Measurements from ENCODE around the gene ARHGEF10L. TPM values are rescaled to one million over a fixed set of nuclear protein-coding genes. Genes with fewer than 3 reads are reported as not detected.
A peak's percentile ranks its signal among the peaks of the same experiment; 100 is the strongest.

ARHGEF10L gene
- total RNA-seq, 1 donor from 2014 or later, result 25.7 TPM

DNA sequence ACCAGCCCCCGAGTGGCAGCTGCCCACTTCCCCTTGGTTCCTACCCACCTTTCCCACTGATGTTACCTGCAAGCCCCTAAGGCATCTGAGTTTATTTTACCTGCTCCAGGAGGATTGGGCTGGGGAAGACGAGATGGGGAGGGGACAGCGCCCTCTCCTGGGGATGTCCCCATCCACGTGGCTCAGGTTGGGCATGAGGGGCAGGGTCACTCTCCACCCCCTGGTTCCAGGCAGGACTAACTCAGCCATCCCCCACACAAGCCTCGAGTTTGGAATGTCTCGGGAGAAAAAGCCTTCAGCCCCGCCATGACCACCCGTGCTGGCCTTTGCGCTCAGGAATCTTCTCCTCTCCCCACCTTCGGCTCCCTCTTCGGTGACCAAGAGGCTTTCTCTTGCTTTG is 90.0 kb downstream of the ARHGEF10L start:
- FAIRE-seq, result no peak
- no peak for DNase-seq (ENCODE audit: low spot score in 2 of 2)

GRCh38 chr1:17630048-17630830 is 90.7 kb downstream of the ARHGEF10L start:
- DNase-seq (ENCODE audit: low spot score in 2 of 2), result peak in 1 of 2 donors; percentile 40
- FAIRE-seq, result no peak

DNA sequence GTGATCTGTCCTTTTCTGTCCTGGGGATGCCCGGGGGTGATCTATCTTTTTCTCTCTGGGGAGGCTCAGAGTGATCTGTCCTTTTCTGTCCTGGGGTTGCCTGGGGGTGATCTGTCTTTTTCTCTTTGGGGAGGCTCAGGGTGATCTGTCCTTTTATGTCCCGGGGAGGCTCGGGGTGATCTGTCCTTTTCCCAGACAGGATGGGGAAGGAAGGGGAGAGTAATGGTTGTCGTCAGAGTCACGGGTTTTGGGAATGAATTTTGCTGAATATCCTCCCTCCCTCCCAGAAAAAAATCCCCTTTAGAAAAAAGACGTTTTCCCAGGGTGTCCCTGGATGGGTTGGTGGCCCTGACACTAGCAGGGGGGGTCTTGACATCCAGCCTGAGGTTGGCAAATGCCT is 91.5 kb downstream of the ARHGEF10L start:
- FAIRE-seq (no peak), DNase-seq (ENCODE audit: low spot score in 2 of 2) (no peak)

DNA sequence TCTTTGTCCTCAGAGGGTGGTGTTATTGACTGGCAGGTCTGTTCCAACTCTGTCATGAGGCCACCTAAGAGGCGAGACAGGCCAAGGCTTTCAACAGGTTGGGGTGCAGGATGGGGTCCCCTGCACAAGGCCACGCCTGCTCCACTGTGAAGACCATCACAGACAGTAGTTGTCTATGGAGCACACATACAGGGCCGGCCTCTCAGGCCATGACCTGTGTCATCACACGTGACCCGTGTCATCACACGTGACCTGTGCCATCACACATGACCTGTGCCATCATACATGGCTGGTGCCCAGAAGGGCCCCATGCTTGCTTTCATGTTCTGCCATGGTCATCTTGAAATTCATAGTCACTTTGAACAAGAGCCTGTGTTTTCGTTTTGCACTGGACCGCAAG is 91.9 kb downstream of the ARHGEF10L start:
- FAIRE-seq (no peak), DNase-seq (ENCODE audit: low spot score in 2 of 2) (no peak)

DNA sequence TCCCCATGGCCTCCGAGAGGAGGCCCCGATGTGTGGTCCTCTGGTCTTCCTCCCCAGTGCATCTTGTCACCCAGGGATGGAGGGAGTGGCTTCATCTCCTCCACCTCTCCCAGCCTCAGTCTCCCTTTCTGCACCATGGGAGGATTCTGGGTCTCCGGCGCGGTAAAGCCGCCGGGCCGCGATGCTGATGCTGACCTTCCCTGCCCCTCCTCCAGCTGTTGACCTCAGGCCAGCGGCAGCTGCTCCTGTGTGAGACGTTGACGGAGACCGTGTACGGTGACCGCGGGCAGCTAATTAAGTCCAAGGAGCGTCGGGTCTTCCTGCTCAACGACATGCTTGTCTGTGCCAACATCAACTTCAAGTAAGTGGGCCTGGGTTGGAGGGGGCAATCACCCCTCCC is 92.6 kb downstream of the ARHGEF10L start:
- DNase-seq (ENCODE audit: low spot score in 2 of 2) (no peak), FAIRE-seq (no peak)

DNA sequence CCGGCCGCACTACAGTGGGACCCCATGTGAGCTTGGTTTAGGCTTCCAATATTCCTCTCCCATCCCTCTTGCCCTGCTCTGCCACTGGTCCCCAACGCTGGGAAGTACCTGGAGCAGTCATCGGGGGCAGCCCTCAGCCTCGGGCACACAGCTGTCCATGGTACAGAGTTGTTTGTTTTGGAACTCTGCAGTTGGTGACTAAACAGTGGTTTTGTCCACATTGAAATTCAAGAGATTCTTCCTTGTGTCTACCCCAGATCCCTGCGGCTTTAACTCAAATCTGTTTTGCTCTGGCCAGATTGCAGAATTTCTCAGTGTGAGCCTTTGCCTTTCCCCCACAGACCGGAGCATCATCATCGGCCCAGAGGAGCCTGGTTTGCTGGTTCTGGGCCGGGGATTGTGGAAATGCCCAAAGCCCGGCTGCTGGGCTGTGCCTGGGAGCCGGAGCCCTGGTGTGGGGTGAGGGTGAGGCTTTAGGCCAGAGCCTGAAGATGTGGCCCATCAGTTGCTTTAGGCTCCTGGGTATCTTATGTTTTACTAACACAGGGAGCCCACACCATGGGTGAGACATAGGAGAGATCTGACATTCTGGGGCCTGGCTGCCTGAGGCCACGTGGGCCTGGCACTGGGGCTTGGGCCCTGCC is 93.2 kb downstream of the ARHGEF10L start:
- DNase-seq (ENCODE audit: low spot score in 2 of 2) (no peak), FAIRE-seq (no peak)

- no peak for DNase-seq (ENCODE audit: low spot score in 2 of 2)
These were observed 94.2 kb downstream of the ARHGEF10L start for GRCh38 chr1:17633654-17634053.

DNA sequence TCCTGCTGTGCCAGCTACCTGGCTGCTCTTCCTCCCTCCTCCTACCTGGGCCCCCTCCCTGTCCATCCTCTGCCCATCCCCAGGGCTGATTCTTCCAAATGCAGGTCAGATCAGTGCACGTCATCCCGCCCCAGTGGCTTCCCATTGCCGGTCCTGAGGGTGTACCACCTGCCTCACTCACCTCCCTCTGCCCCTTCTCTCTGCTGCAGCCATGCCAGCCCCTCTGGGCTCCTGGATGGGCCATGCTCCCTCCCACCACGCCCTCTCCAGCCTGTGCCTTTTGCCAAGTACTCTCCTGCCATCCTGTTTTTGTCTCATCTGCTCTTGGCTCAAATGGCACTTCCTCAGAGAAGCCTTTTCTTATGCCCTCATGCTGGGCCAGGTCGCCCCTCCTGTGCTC is 95.8 kb downstream of the ARHGEF10L start:
- no peak for DNase-seq (ENCODE audit: low spot score in 2 of 2)

More at GRCh38 chr1:17633654-17634053, 94.2 kb downstream of the ARHGEF10L start:
- FAIRE-seq, result no peak

DNA sequence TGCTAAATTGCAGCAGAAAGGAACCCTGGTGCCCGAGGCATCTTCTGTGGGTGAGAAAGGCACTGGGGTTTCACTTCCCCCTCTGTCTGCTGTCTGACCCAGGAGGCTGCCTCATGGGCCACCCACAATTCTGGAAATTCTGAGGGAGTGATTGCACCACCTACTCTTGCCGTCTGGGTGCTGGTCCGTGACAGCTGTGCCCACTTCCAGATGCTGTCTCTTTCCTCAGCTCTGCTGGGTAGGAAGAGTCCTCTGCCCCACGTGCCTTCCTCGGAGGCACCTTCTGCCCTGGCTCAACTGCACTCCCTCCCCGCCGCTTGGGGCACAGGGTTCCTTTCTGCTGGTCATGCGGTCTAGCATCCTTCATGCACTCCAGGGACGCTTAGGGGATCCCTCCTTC is 96.3 kb downstream of the ARHGEF10L start:
- DNase-seq (ENCODE audit: low spot score in 2 of 2), result peak in 1 of 2 donors; percentile 59

More for the DNA sequence above, 95.8 kb downstream of the ARHGEF10L start:
- FAIRE-seq, result no peak

DNA sequence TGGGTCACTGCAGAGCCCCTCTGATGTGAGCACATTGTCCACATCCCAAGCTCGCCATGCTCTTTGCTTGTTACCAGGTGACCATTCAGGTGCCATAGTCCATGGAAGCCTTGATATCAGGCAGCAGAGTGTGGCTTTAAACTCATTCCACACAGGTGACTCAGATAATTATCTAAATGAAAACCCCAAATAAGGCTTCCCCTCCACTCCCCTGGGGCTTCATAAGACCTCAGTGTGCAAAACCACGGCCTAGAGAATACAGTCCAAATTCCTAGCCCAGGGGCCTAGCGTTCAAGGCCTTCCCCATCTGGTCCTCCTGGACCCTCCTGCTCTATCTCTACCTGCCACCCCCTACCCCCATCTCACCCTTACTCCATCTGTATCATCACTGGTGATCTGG is 97.1 kb downstream of the ARHGEF10L start:
- FAIRE-seq, result no peak
- no peak for DNase-seq (ENCODE audit: low spot score in 2 of 2)

More for the DNA sequence above, 96.3 kb downstream of the ARHGEF10L start:
- no peak for FAIRE-seq

DNA sequence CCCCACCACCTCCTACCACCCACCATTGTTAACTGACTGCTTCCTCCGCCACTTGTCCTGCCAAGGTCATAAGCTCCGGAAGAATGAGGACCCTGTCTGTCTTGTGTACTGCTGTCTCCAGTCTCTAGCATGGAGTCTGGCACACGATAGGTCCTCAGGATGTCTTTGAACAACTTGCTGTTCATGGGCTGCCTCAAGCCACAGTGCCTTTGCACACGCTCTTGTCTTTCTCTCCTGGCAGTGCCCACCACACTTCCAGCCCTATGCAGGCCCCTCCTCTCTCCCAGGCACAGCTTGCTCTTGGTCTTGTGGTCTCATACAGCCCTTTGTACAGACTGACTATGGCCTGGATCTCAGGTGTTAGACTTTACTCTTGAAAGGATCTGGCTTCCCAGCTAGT is 97.6 kb downstream of the ARHGEF10L start:
- no peak for DNase-seq (ENCODE audit: low spot score in 2 of 2)
- no peak for FAIRE-seq

DNA sequence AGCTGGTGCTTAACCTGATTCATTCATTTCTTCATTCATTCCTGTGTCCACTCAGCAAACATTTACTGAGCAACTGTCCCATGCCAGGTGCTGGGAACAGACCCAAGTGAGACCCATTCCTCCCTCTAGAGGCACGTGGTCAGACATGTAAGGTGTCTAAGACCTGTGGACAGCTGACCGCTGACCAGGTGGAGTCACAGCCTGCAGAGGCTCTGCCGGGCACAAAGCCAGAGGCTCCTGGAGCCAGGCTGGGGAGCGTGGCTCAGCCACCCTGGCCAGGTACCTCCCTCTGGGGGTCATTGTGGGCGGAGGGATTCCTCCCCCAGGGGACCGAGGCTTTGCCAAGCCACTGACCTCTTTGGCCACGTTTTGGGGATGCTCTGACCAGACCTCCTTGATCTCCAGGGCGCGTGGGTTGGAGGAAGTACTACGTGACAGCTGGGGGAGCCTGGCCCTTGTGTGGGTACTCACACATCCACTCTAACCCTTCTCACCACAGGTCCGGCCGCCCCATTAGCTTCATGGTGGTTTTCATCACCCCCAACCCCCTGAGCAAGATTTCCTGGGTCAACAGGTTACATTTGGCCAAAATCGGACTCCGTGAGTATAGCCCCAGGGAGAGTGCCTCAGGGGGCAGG is 100.3 kb downstream of the ARHGEF10L start:
- DNase-seq (ENCODE audit: low spot score in 2 of 2), result no peak
- no peak for FAIRE-seq

DNA sequence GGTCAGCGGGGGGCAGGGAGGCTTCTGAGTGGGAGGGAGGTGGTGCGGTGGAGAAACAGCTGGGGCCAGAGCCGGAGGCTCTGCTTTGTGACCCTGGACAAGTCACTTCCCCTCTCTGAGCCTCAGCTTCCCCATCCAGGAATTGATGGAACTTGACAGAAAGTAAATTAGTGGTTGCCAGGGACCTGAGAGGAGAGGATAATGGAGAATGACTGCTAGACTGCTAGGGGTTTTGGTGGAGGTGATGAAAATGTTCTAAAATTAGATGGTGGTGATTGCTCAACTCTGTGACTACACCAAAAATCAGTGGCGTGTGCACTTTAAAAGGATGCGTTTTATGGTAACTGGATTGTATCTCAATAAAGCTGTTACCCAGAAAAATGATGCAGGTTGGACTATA is 100.9 kb downstream of the ARHGEF10L start:
- FAIRE-seq, result no peak
- no peak for DNase-seq (ENCODE audit: low spot score in 2 of 2)

DNA sequence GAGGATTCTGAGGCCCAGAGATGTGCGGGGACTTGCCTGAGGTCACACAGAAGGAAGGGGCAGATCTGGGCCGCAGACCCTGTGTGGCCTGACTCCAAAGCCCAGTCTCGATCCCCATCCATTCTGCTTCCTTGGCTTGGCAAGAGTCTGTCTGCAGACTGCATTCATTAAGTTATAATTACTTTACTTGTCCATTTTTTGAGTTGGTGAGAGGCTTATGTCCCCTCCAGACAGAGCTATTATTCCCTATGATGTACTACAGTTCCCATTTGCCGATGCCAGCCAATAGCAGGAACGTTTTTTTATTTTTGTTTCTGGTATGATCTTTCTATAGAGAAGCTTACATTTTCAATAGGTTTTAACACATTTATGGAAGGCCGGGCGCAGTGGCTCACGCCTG is 101.5 kb downstream of the ARHGEF10L start:
- FAIRE-seq, result no peak

GRCh38 chr1:17642169-17642568 is 102.7 kb downstream of the ARHGEF10L start:
- FAIRE-seq (no peak), DNase-seq (ENCODE audit: low spot score in 2 of 2) (no peak)

More for the DNA sequence above, 101.5 kb downstream of the ARHGEF10L start:
- no peak for DNase-seq (ENCODE audit: low spot score in 2 of 2)

DNA sequence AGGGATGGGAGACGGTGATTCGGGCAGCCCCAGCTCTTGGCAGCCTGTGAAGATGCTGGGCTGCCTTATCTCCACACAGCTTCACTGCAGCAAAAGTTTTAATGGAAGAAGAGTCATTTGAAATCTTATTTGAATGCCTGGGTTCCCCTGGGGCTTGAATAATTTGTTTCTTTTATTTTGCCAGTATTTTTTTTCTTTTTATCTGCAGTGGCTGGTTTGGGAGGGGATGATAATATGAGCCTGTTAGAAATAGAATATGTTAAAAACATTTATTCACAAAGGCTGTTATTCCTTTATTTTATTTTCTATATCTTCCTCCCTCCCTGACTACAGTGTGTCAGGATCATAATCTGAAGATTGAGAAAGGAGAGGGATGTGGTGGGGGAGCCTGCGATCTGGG is 103.4 kb downstream of the ARHGEF10L start:
- FAIRE-seq, result no peak
- DNase-seq (ENCODE audit: low spot score in 2 of 2), result no peak

GRCh38 chr1:17643861-17644703 is 104.6 kb downstream of the ARHGEF10L start:
- no peak for FAIRE-seq
- DNase-seq (ENCODE audit: low spot score in 2 of 2), result no peak

DNA sequence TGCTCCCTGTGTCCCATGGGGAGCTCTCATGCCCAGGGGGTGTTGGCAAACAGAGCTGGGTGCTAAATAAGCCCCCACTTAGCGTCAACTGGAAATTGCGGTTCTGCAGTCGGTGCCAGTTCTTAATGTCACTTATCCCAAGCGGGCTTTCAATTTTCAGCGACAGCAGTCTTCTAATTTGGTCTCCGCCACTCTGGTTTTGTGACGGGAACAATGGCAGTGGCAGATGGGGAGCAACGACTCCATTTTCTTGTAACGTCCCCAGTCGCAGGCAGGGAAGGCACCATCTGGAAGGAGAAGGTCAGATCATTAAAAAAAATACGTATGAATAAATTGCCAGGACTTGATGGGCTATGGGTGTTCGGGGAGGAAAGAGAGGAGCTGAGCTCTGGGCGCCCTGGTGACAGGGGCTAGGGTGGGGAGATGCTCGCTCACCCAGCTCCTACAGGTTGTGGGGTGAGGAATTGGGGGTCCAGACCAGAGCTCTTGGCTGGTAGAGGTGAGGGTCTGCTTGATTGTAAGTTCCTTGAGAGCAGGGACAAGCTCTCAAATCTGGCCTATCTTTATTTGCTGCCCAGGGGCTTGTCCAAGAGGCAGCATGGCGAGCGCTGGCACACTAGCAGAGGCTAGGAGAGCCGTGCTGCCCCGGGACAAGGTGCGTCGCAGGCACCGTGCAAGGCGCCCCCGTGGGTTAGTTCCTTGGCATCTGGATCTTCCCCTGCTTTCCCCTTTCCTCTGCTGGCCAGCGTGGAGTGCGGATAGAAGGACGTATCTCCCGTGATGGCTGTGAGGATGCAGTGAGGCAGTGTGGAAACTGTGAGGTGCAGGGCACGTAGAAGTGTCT is 105.8 kb downstream of the ARHGEF10L start:
- no peak for DNase-seq (ENCODE audit: low spot score in 2 of 2)
- no peak for FAIRE-seq

DNA sequence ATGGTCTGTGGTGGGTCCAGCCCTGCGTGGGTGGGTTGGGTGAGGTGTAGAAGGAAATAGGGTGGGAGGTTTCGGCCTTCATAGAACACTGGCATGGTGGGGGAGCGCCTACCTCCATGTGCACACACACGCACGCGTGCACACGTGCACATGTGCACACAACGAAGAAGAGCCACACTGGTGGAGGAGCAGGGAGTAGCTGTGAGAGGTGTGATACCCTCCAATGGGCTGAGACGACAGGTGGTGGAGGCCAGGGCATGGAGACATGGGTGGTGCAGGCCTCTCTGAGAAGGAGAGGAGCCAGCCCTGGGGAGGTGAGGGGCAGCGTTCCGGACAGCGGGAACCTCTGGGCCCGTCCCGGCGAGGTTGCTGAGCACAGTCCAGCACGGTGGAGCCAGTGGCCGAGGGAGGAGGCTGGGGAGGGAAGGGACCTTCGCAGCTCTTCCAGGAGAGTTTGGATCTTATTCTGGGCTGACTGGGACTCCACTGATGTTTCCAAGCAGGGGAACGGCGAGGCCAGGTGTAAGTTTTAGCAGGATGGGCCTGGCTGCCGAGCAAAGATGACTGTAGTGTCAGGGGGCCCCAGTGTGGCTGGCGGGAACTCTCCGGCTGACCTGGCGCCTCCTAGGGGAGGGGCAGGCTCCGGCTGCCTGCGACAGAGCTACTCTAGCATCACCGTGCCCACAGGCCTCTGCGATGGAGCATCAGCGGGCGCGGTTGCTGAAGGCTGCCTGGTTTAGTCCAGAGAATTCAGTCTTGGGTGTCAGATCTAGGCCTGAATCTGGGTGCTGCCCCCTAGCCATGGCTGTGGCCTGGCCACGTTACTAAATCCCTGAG is 107.2 kb downstream of the ARHGEF10L start:
- FAIRE-seq, result no peak
- DNase-seq (ENCODE audit: low spot score in 2 of 2), result peak in 1 of 2 donors; percentile 47

Data from frontal cortex (tissue), 4 donors.